Measurements from ENCODE around the gene JAZF1. TPM values are rescaled to one million over a fixed set of nuclear protein-coding genes. Genes with fewer than 3 reads are reported as not detected.

JAZF1 gene
- total and polyA plus RNA-seq, 9 donors = 10.4 to 36.0 (median 19.9) TPM

- H3K9me3 ChIP-seq = no peaks in the 10 kb centered on the region
- H3K4me1 ChIP-seq (ENCODE audit: insufficient read depth) = peaks cover 5% of the 10 kb centered on the region
- H3K27ac ChIP-seq = peak overlapping the region in 1 of 2 donors; percentile 3
- H3K36me3 ChIP-seq = no peaks in the 10 kb centered on the region
- intact Hi-C loops (cut with DNase I) = no loop called here
- no peak overlapping the region for H3K4me3 ChIP-seq
- H3K27me3 ChIP-seq = no peaks in the 10 kb centered on the region
- 77 to 83% (median 79%) methylated on average over 3 of the region's 3 CpGs for WGBS, 3 donors
- TF ChIP-seq EP300 (IDR thresholded peaks at IDR 0.05) = no peak
- no peak for TF ChIP-seq CTCF (IDR thresholded peaks at IDR 0.05)
- no peak for TF ChIP-seq POLR2A (IDR thresholded peaks at IDR 0.05)
- DNase-seq = no peak
These were observed 44.8 kb downstream of the JAZF1 start for GRCh38 chr7:28135760-28136159.

- TF ChIP-seq POLR2A (IDR thresholded peaks at IDR 0.05) (no peak), EP300 (IDR thresholded peaks at IDR 0.05) (no peak), CTCF (IDR thresholded peaks at IDR 0.05) (no peak)
- Histone ChIP-seq H3K4me3 (no peak overlapping the region), H3K27ac (peak overlapping the region in 1 of 2 donors; percentile 38), H3K9me3 (no peaks in the 10 kb centered on the region), H3K4me1 (ENCODE audit: insufficient read depth) (peaks cover 7% of the 10 kb centered on the region), H3K27me3 (no peaks in the 10 kb centered on the region), H3K36me3 (no peaks in the 10 kb centered on the region)
- 4 to 8% (median 7%) methylated on average over 4 of the region's 4 CpGs for WGBS, 3 donors
- intact Hi-C loops (cut with DNase I) = no loop called here
- DNase-seq = peak in 1 of 5 donors; percentile 24
These were observed 45.3 kb downstream of the JAZF1 start for GRCh38 chr7:28135315-28135714.

- Histone ChIP-seq H3K27ac (no peak overlapping the region), H3K36me3 (no peaks in the 10 kb centered on the region), H3K4me1 (ENCODE audit: insufficient read depth) (peaks cover 7% of the 10 kb centered on the region), H3K4me3 (no peak overlapping the region), H3K9me3 (no peaks in the 10 kb centered on the region), H3K27me3 (no peaks in the 10 kb centered on the region)
- intact Hi-C loops (cut with DNase I) = no loop called here
- DNase-seq = no peak
- 97 to 98% (median 97%) methylated on average over 1 of the region's 1 CpG for WGBS, 3 donors
- TF ChIP-seq POLR2A (IDR thresholded peaks at IDR 0.05) = no peak
- TF ChIP-seq CTCF (IDR thresholded peaks at IDR 0.05) = no peak
- no peak for TF ChIP-seq EP300 (IDR thresholded peaks at IDR 0.05)
These were observed 46.7 kb downstream of the JAZF1 start for GRCh38 chr7:28133872-28134271.

- Histone ChIP-seq H3K27ac (no peak overlapping the region), H3K4me3 (no peak overlapping the region), H3K9me3 (no peaks in the 10 kb centered on the region), H3K4me1 (ENCODE audit: insufficient read depth) (peaks cover 7% of the 10 kb centered on the region), H3K27me3 (no peaks in the 10 kb centered on the region), H3K36me3 (no peaks in the 10 kb centered on the region)
- 78 to 90% (median 85%) methylated on average over 1 of the region's 1 CpG for WGBS, 3 donors
- intact Hi-C loops (cut with DNase I) = no loop called here
- TF ChIP-seq CTCF (IDR thresholded peaks at IDR 0.05) = no peak
- TF ChIP-seq EP300 (IDR thresholded peaks at IDR 0.05) = no peak
- TF ChIP-seq POLR2A (IDR thresholded peaks at IDR 0.05) = no peak
- no peak for DNase-seq
These were observed 47.4 kb downstream of the JAZF1 start for GRCh38 chr7:28132959-28133870.
